K562 (cell line): ENCODE measurements around the gene MYO1D. TPM values are rescaled to one million over a fixed set of nuclear protein-coding genes. Genes with fewer than 3 reads are reported as not detected.

Experiments used
- ELK3 ChIP-seq: fragments of 450-650 bp; formaldehyde crosslinking; IDR thresholded peaks from 2 replicates; pipeline ENCODE4 v1.4.0; 2020; ENCODE audit warnings: mild to moderate bottlenecking
- JUND ChIP-seq, 2 experiments: IDR thresholded peaks; 2 replicates in 1 of 2; 3 replicates in 1 of 2; pipeline ENCODE4 v1.6.1; 2011; ENCODE audit warnings: borderline replicate concordance in 2 of 2, low read depth in 2 of 2, low read length in 2 of 2, improper control_type of control experiment in 1 of 2, missing biosample characterization in 1 of 2, missing genetic modification characterization in 1 of 2, missing genetic modification reagents in 1 of 2
- KDM1A ChIP-seq, 2 experiments: fragments of 450-650 bp; IDR thresholded peaks; 2 replicates each; pipeline ENCODE4 v1.6.1; 2016; ENCODE audit warnings: mild to moderate bottlenecking in 2 of 2
- MCM5 ChIP-seq: fragments of 450-650 bp; IDR thresholded peaks from 2 replicates; pipeline ENCODE4 v1.6.1; 2016; ENCODE audit warnings: low read depth
- RNF2 ChIP-seq: sonication (generic); IDR thresholded peaks from 2 replicates; pipeline ENCODE4 v1.6.1; 2016
- SIN3B ChIP-seq: fragments of 450-650 bp; IDR thresholded peaks from 2 replicates; pipeline ENCODE4 v1.6.1; 2017; ENCODE audit warnings: low read depth, mild to moderate bottlenecking, moderate library complexity
- TFE3 ChIP-seq: fragments of 450-650 bp; formaldehyde crosslinking; IDR thresholded peaks from 2 replicates; pipeline ENCODE4 v1.4.0; 2020; ENCODE audit warnings: mild to moderate bottlenecking, mixed read lengths
- ZNF143 ChIP-seq: sonication (generic); formaldehyde crosslinking; IDR thresholded peaks from 2 replicates; pipeline ENCODE4 v1.9.0; 2022; ENCODE audit warnings: mild to moderate bottlenecking, missing genetic modification reagents
- ZNF174 ChIP-seq: fragments of 250-450 bp; sonication (Bioruptor Pico); IDR thresholded peaks from 2 replicates; pipeline ENCODE4 v1.4.0; 2020; ENCODE audit warnings: mild to moderate bottlenecking
- ZNF253 ChIP-seq: fragments of 250-450 bp; sonication (Bioruptor Pico); conservative IDR thresholded peaks from 2 replicates; pipeline ENCODE4 v1.6.1; 2021; ENCODE audit warnings: mild to moderate bottlenecking
- ZNF444 ChIP-seq: fragments of 250-450 bp; sonication (Bioruptor Pico); IDR thresholded peaks from 2 replicates; pipeline ENCODE4 v1.4.0; 2020; ENCODE audit warnings: mild to moderate bottlenecking, moderate library complexity
- polyA plus RNA-seq, 8 experiments: library from polyadenylated mRNA; depleted of rRNA in 4 of 8; stranded (reverse) in 5 of 8; unstranded in 3 of 8; fragments of >200 nt; fragmentation: Nextera tagmentation in 2 of 8; fragmentation: Illumina TruSeq in 1 of 8; extraction: Ambion mirVana in 2 of 8; extraction: Trizol in 1 of 8; gene quantifications; 2 replicates each; pipeline versions ENCODE4 v1.2.1 to v1.2.3, GENCODE V29; 2011 to 2014; ENCODE audit warnings: inconsistent platforms in 1 of 8, missing spikeins in 1 of 8
- total RNA-seq, 7 experiments: library from RNA; depleted of rRNA in 6 of 7; stranded (reverse); fragments of >200 nt in 6 of 7; fragmentation: Illumina TruSeq in 2 of 7; extraction: Trizol in 2 of 7; gene quantifications; 2 replicates each; pipeline versions ENCODE4 v1.2.1 to v1.2.3, GENCODE V29; 2011 to 2021; ENCODE audit warnings: low replicate concordance in 1 of 7
- TF ChIP-seq, protein P1 (sequence below): fragments of 250-450 bp; sonication (Bioruptor Pico); IDR thresholded peaks from 2 replicates; pipeline ENCODE4 v1.4.0; 2020
- TF ChIP-seq, protein P2 (sequence below): sonication (generic); formaldehyde crosslinking; IDR thresholded peaks from 2 replicates; pipeline ENCODE4 v1.8.0; 2023; ENCODE audit warnings: missing genetic modification reagents, mild to moderate bottlenecking, borderline replicate concordance

MYO1D gene
- total and polyA plus RNA-seq, 9 of the 15 experiments (the other 6 are each of a cell fraction or from before 2014, with no cell fraction given), result 2.1 to 71.2 (median 45.4) TPM

DNA sequence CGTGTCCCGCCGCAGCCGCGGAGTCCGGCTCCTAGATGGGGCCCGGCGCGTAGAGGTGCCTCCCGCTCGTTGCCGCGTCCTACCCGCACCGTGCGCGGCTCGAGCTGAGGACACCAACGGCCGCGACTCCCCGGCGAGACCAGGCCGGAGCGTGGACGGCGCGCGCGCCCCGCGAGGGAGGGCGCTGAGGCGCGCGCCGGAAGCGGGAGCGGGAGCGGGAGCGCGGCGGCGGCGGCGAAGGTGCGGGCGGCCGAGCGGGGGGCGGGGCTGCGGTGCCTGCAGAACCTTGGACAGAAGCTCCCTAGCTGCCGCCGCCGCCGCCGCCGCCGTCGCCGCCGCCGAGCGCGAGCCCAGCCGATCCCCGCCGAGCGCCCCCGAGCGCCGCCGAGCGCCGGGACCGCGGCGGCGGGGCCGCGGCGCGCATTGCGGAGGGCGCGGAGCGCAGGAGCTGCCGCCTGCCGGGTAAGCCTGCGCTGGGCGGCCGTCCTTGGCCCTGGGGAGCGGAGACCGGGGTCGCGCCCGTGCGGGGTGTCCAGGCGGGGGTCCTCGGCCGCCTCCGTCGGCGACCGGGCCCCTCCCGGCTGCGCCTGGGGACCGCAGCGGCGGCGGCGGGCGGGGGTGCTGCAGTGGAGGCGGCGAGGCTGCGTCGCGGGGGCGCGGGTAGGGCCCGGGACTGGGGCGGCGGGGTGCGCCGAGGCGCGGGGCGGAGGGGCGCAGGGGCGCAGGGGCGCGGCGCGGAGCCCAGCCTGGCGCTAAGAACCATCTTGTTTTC, 390.0 kb downstream of the MYO1D start, which contains the start of gene CDK5R1 (continued):
- TF ChIP-seq JUND (IDR thresholded peaks at IDR 0.05; ENCODE audit: borderline replicate concordance, low read depth, low read length) (no peak), JUND (tag; IDR thresholded peaks at IDR 0.05; ENCODE audit: borderline replicate concordance, low read depth, low read length) (no peak), ZNF174 (CRISPR knock-in tag) (no peak), KDM1A (IDR thresholded peaks at IDR 0.05) (no peak), ELK3 (CRISPR knock-in tag) (no peak), ZNF143 (no peak), MCM5 (no peak), TFE3 (CRISPR knock-in tag) (no peak), ZNF253 (no peak), SIN3B (0 out of 2 replicates have a peak, but pooled peaks have one; percentile 29), RNF2 (no peak), ZNF444 (CRISPR knock-in tag) (no peak)
- TF ChIP-seq, protein P1, sequence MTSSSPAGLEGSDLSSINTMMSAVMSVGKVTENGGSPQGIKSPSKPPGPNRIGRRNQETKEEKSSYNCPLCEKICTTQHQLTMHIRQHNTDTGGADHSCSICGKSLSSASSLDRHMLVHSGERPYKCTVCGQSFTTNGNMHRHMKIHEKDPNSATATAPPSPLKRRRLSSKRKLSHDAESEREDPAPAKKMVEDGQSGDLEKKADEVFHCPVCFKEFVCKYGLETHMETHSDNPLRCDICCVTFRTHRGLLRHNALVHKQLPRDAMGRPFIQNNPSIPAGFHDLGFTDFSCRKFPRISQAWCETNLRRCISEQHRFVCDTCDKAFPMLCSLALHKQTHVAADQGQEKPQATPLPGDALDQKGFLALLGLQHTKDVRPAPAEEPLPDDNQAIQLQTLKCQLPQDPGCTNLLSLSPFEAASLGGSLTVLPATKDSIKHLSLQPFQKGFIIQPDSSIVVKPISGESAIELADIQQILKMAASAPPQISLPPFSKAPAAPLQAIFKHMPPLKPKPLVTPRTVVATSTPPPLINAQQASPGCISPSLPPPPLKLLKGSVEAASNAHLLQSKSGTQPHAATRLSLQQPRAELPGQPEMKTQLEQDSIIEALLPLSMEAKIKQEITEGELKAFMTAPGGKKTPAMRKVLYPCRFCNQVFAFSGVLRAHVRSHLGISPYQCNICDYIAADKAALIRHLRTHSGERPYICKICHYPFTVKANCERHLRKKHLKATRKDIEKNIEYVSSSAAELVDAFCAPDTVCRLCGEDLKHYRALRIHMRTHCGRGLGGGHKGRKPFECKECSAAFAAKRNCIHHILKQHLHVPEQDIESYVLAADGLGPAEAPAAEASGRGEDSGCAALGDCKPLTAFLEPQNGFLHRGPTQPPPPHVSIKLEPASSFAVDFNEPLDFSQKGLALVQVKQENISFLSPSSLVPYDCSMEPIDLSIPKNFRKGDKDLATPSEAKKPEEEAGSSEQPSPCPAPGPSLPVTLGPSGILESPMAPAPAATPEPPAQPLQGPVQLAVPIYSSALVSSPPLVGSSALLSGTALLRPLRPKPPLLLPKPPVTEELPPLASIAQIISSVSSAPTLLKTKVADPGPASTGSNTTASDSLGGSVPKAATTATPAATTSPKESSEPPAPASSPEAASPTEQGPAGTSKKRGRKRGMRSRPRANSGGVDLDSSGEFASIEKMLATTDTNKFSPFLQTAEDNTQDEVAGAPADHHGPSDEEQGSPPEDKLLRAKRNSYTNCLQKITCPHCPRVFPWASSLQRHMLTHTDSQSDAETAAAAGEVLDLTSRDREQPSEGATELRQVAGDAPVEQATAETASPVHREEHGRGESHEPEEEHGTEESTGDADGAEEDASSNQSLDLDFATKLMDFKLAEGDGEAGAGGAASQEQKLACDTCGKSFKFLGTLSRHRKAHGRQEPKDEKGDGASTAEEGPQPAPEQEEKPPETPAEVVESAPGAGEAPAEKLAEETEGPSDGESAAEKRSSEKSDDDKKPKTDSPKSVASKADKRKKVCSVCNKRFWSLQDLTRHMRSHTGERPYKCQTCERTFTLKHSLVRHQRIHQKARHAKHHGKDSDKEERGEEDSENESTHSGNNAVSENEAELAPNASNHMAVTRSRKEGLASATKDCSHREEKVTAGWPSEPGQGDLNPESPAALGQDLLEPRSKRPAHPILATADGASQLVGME, result no peak
- TF ChIP-seq, protein P2, sequence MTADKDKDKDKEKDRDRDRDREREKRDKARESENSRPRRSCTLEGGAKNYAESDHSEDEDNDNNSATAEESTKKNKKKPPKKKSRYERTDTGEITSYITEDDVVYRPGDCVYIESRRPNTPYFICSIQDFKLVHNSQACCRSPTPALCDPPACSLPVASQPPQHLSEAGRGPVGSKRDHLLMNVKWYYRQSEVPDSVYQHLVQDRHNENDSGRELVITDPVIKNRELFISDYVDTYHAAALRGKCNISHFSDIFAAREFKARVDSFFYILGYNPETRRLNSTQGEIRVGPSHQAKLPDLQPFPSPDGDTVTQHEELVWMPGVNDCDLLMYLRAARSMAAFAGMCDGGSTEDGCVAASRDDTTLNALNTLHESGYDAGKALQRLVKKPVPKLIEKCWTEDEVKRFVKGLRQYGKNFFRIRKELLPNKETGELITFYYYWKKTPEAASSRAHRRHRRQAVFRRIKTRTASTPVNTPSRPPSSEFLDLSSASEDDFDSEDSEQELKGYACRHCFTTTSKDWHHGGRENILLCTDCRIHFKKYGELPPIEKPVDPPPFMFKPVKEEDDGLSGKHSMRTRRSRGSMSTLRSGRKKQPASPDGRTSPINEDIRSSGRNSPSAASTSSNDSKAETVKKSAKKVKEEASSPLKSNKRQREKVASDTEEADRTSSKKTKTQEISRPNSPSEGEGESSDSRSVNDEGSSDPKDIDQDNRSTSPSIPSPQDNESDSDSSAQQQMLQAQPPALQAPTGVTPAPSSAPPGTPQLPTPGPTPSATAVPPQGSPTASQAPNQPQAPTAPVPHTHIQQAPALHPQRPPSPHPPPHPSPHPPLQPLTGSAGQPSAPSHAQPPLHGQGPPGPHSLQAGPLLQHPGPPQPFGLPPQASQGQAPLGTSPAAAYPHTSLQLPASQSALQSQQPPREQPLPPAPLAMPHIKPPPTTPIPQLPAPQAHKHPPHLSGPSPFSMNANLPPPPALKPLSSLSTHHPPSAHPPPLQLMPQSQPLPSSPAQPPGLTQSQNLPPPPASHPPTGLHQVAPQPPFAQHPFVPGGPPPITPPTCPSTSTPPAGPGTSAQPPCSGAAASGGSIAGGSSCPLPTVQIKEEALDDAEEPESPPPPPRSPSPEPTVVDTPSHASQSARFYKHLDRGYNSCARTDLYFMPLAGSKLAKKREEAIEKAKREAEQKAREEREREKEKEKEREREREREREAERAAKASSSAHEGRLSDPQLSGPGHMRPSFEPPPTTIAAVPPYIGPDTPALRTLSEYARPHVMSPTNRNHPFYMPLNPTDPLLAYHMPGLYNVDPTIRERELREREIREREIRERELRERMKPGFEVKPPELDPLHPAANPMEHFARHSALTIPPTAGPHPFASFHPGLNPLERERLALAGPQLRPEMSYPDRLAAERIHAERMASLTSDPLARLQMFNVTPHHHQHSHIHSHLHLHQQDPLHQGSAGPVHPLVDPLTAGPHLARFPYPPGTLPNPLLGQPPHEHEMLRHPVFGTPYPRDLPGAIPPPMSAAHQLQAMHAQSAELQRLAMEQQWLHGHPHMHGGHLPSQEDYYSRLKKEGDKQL (CRISPR knock-in tag), result no peak
